GM23338 (cell line): ENCODE results near the gene YWHAQ. TPM values are rescaled to one million over a fixed set of nuclear protein-coding genes. Genes with fewer than 3 reads are reported as not detected.

Source experiments
- ATAC-seq: fragments of 200-7000 bp; cut with Tn5 transposase; 3 replicates; pipeline ENCODE4 v1.9.1; 2020
- DNase-seq: peaks from one replicate; pipeline ENCODE4 v3.0.0-alpha.2; 2015; ENCODE audit warnings: low spot score
- H2AFZ ChIP-seq: fragments of 200-600 bp; sonication (generic); 2 replicates; pipeline ENCODE4 v1.8.0; 2016; ENCODE audit warnings: antibody characterized with exemption, mild to moderate bottlenecking, moderate library complexity
- H3F3A ChIP-seq: fragments of 200-600 bp; sonication (generic); replicated peaks from 2 replicates; pipeline ENCODE4 v1.8.0; 2017; ENCODE audit warnings: antibody characterized with exemption, mixed run types, low read depth
- H3K27ac ChIP-seq: fragments of 200-600 bp; sonication (generic); 2 replicates; pipeline ENCODE4 v1.6.1; 2016; ENCODE audit warnings: low read depth
- H3K27me3 ChIP-seq: fragments of 200-600 bp; sonication (generic); 2 replicates; pipeline ENCODE4 v1.8.0; 2016; ENCODE audit warnings: mild to moderate bottlenecking, mixed run types, moderate library complexity; ENCODE audit not compliant: insufficient read depth
- H3K36me3 ChIP-seq: fragments of 200-600 bp; sonication (generic); 2 replicates; pipeline ENCODE4 v1.8.0; 2016; ENCODE audit warnings: mild to moderate bottlenecking; ENCODE audit not compliant: insufficient read depth
- H3K4me1 ChIP-seq: fragments of 200-600 bp; sonication (generic); 2 replicates; pipeline ENCODE4 v1.8.0; 2016; ENCODE audit warnings: mild to moderate bottlenecking, moderate library complexity; ENCODE audit not compliant: insufficient read depth
- H3K4me2 ChIP-seq: fragments of 200-600 bp; sonication (generic); 2 replicates; pipeline ENCODE4 v1.7.1; 2017; ENCODE audit warnings: mixed run types
- H3K4me3 ChIP-seq: fragments of 200-600 bp; sonication (generic); 2 replicates; pipeline ENCODE4 v1.6.1; 2016; ENCODE audit warnings: mixed run types
- H3K79me2 ChIP-seq: fragments of 200-600 bp; sonication (generic); replicated peaks from 2 replicates; pipeline ENCODE4 v1.8.0; 2017; ENCODE audit warnings: mild to moderate bottlenecking; ENCODE audit not compliant: insufficient read depth
- H3K9me2 ChIP-seq: fragments of 200-600 bp; sonication (generic); 2 replicates; pipeline ENCODE4 v1.8.0; 2017; ENCODE audit not compliant: insufficient read depth
- H4K20me1 ChIP-seq: fragments of 200-600 bp; sonication (generic); replicated peaks from 2 replicates; pipeline ENCODE4 v1.8.0; 2017; ENCODE audit warnings: mild to moderate bottlenecking; ENCODE audit not compliant: insufficient read depth
- H3K27ac Mint-ChIP-seq: 2 replicates; pipeline ENCODE4 v1.8.0; 2020; ENCODE audit warnings: inconsistent platforms, mild to moderate bottlenecking, moderate library complexity, mixed read lengths
- H3K27me3 Mint-ChIP-seq: 3 replicates; pipeline ENCODE4 v1.8.0; 2022; ENCODE audit warnings: low read depth, mild to moderate bottlenecking, moderate library complexity, mixed read lengths, inconsistent platforms; ENCODE audit not compliant: insufficient read depth, poor library complexity
- H3K36me3 Mint-ChIP-seq: 3 replicates; pipeline ENCODE4 v1.8.0; 2021; ENCODE audit warnings: low read depth, mild to moderate bottlenecking, inconsistent platforms, moderate library complexity, mixed read lengths
- H3K4me1 Mint-ChIP-seq: 3 replicates; pipeline ENCODE4 v1.8.0; 2020; ENCODE audit warnings: mild to moderate bottlenecking, inconsistent platforms, mixed read lengths
- H3K4me3 Mint-ChIP-seq: 3 replicates; pipeline ENCODE4 v1.8.0; 2021; ENCODE audit warnings: moderate library complexity, mild to moderate bottlenecking, inconsistent platforms, mixed read lengths
- H3K9me3 Mint-ChIP-seq: 3 replicates; pipeline ENCODE4 v1.8.0; 2020; ENCODE audit warnings: moderate library complexity, mild to moderate bottlenecking, inconsistent platforms, mixed read lengths
- JUNB ChIP-seq: IDR thresholded peaks from one replicate; pipeline ENCODE4 v1.6.1; 2016; ENCODE audit warnings: antibody characterized with exemption; ENCODE audit not compliant: unreplicated experiment
- ZNF114 ChIP-seq: fragments of 250-450 bp; sonication (Bioruptor Pico); IDR thresholded peaks from 2 replicates; pipeline ENCODE4 v1.5.0; 2020; ENCODE audit warnings: mild to moderate bottlenecking, moderate library complexity
- polyA plus RNA-seq: library from polyadenylated mRNA; unstranded; fragments of >200 nt; fragmentation: Nextera tagmentation; extraction: Ambion mirVana; gene quantifications from 2 replicates; pipeline ENCODE4 v1.2.1, GENCODE V29; 2016
- total RNA-seq: library from RNA; depleted of rRNA; stranded (reverse); fragments of >200 nt; shearing (Covaris generic); gene quantifications from 2 replicates; pipeline ENCODE4 v1.2.3, GENCODE V29; 2014
- TF ChIP-seq, protein P1 (sequence below): fragments of 250-450 bp; sonication (Bioruptor Pico); IDR thresholded peaks from 2 replicates; pipeline ENCODE4 v1.5.0; 2020; ENCODE audit warnings: mild to moderate bottlenecking, moderate library complexity

The YWHAQ gene
- total and polyA plus RNA-seq, 2 experiments from 2014 or later = 295 to 464 TPM

DNA sequence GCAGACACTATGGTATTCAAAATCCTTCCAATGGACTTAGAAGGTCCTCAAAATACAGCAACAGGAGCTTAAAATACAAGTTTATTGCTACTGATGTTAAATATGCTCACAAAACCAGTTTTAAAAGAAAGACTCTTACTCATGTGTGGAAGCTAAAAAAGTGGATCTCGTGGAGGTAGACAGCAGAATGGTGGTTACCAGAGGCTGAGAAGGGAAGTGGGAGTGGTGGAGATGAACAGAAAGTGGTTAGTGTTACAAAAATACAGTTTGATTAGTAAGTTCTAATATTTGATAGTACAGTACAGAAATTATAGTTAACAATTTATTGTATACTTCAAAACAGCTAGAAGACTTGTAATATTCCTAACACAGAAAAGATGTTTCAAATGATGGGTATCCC is 87.2 kb downstream of the YWHAQ start:
- Mint-ChIP-seq H3K36me3 (no peaks in the 10 kb centered on the region; the same call in 2 of the 3 replicates), H3K4me3 (no peak overlapping the region)
- no peak for ATAC-seq

More for the DNA sequence above, 87.2 kb downstream of the YWHAQ start:
- Mint-ChIP-seq H3K27me3 (no peaks in the 10 kb centered on the region), H3K4me1 (peaks cover 15% of the 10 kb centered on the region), H3K27ac (no peak overlapping the region), H3K9me3 (no peaks in the 10 kb centered on the region)
- Histone ChIP-seq H3F3A (no peaks in the 10 kb centered on the region), H3K9me2 (no peaks in the 10 kb centered on the region), H3K4me3 (no peak overlapping the region), H4K20me1 (no peaks in the 10 kb centered on the region; the same call in none of the 2 replicates), H3K27ac (no peak overlapping the region), H3K27me3 (no peaks in the 10 kb centered on the region), H3K36me3 (no peaks in the 10 kb centered on the region), H3K4me1 (no peaks in the 10 kb centered on the region; the same call in 1 of the 2 replicates), H3K4me2 (no peak overlapping the region), H2AFZ (no peak overlapping the region), H3K79me2 (peaks cover 56% of the 10 kb centered on the region)
- TF ChIP-seq ZNF114 (CRISPR knock-in tag) (no peak), JUNB (no peak)
- TF ChIP-seq, protein P1, sequence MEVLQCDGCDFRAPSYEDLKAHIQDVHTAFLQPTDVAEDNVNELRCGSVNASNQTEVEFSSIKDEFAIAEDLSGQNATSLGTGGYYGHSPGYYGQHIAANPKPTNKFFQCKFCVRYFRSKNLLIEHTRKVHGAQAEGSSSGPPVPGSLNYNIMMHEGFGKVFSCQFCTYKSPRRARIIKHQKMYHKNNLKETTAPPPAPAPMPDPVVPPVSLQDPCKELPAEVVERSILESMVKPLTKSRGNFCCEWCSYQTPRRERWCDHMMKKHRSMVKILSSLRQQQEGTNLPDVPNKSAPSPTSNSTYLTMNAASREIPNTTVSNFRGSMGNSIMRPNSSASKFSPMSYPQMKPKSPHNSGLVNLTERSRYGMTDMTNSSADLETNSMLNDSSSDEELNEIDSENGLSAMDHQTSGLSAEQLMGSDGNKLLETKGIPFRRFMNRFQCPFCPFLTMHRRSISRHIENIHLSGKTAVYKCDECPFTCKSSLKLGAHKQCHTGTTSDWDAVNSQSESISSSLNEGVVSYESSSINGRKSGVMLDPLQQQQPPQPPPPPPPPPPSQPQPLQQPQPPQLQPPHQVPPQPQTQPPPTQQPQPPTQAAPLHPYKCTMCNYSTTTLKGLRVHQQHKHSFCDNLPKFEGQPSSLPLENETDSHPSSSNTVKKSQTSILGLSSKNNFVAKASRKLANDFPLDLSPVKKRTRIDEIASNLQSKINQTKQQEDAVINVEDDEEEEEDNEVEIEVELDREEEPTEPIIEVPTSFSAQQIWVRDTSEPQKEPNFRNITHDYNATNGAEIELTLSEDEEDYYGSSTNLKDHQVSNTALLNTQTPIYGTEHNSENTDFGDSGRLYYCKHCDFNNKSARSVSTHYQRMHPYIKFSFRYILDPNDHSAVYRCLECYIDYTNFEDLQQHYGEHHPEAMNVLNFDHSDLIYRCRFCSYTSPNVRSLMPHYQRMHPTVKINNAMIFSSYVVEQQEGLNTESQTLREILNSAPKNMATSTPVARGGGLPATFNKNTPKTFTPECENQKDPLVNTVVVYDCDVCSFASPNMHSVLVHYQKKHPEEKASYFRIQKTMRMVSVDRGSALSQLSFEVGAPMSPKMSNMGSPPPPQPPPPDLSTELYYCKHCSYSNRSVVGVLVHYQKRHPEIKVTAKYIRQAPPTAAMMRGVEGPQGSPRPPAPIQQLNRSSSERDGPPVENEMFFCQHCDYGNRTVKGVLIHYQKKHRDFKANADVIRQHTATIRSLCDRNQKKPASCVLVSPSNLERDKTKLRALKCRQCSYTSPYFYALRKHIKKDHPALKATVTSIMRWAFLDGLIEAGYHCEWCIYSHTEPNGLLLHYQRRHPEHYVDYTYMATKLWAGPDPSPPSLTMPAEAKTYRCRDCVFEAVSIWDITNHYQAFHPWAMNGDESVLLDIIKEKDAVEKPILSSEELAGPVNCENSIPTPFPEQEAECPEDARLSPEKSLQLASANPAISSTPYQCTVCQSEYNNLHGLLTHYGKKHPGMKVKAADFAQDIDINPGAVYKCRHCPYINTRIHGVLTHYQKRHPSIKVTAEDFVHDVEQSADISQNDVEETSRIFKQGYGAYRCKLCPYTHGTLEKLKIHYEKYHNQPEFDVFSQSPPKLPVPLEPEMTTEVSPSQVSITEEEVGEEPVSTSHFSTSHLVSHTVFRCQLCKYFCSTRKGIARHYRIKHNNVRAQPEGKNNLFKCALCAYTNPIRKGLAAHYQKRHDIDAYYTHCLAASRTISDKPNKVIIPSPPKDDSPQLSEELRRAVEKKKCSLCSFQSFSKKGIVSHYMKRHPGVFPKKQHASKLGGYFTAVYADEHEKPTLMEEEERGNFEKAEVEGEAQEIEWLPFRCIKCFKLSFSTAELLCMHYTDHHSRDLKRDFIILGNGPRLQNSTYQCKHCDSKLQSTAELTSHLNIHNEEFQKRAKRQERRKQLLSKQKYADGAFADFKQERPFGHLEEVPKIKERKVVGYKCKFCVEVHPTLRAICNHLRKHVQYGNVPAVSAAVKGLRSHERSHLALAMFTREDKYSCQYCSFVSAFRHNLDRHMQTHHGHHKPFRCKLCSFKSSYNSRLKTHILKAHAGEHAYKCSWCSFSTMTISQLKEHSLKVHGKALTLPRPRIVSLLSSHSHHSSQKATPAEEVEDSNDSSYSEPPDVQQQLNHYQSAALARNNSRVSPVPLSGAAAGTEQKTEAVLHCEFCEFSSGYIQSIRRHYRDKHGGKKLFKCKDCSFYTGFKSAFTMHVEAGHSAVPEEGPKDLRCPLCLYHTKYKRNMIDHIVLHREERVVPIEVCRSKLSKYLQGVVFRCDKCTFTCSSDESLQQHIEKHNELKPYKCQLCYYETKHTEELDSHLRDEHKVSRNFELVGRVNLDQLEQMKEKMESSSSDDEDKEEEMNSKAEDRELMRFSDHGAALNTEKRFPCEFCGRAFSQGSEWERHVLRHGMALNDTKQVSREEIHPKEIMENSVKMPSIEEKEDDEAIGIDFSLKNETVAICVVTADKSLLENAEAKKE (CRISPR knock-in tag) = no peak
- DNase-seq = no peak
